Endometrial microvascular endothelial cells (primary cell): ENCODE results near the gene CHD9. TPM values are rescaled to one million over a fixed set of nuclear protein-coding genes. Genes with fewer than 3 reads are reported as not detected.
"Not testable (repeated sequence)": the region's sequence is repeated elsewhere in the genome, so short reads cannot be mapped to it uniquely, and the experiment has no call there.

ENCODE experiments used
- in situ Hi-C: cut with HindIII; loops from 2 replicates; pipeline ENCODE4 v1.10.0; 2017; ENCODE audit warnings: low sequenced_read_pairs, low pct_unique_long_range_greater_than_20kb; ENCODE audit errors: inconsistent ontology term
- total RNA-seq: library from RNA; depleted of rRNA; stranded (reverse); fragments of >200 nt; gene quantifications from one replicate; pipeline ENCODE4 v1.2.3, GENCODE V29; 2015; ENCODE audit errors: inconsistent ontology term

Gene CHD9
- total RNA-seq, 1 donor from 2014 or later = 16.4 TPM

- in situ Hi-C loops = no loop called here
Measured at GRCh38 chr16:53219371-53219770, 164.6 kb downstream of the CHD9 start.

- in situ Hi-C loops = no loop called here
Measured at GRCh38 chr16:53219795-53220454, 165.1 kb downstream of the CHD9 start.

- in situ Hi-C loops = no loop called here
Measured at GRCh38 chr16:53220585-53220984, 165.8 kb downstream of the CHD9 start.

- in situ Hi-C loops = no loop called here
Measured at GRCh38 chr16:53224951-53225533, 170.3 kb downstream of the CHD9 start.

GRCh38 chr16:53232826-53233529 lies 178.2 kb downstream of the CHD9 start:
- in situ Hi-C loops = no loop called here

GRCh38 chr16:53234836-53235235 lies 180.0 kb downstream of the CHD9 start:
- in situ Hi-C loops = no loop called here

- in situ Hi-C loops = no loop called here
Measured at GRCh38 chr16:53235851-53236250, 181.1 kb downstream of the CHD9 start.

GRCh38 chr16:53249331-53249730 lies 194.5 kb downstream of the CHD9 start:
- in situ Hi-C loops = no loop called here

- in situ Hi-C loops = no loop called here
Measured at GRCh38 chr16:53257001-53257400, 202.2 kb downstream of the CHD9 start.

GRCh38 chr16:53258809-53259208 lies 204.0 kb downstream of the CHD9 start:
- in situ Hi-C loops = no loop called here

- in situ Hi-C loops = no loop called here
Measured at GRCh38 chr16:53261276-53261675, 206.5 kb downstream of the CHD9 start.

GRCh38 chr16:53262645-53263044 lies 207.9 kb downstream of the CHD9 start:
- in situ Hi-C loops = no loop called here

- in situ Hi-C loops = no loop called here
Measured at GRCh38 chr16:53266156-53266555, 211.4 kb downstream of the CHD9 start.

GRCh38 chr16:53278498-53278897 lies 223.7 kb downstream of the CHD9 start:
- in situ Hi-C loops = not testable (repeated sequence)

- in situ Hi-C loops = no loop called here
Measured at GRCh38 chr16:53281280-53281679, 226.5 kb downstream of the CHD9 start.

- in situ Hi-C loops = no loop called here
Measured at GRCh38 chr16:53281859-53282258, 227.1 kb downstream of the CHD9 start.

- in situ Hi-C loops = no loop called here
Measured at GRCh38 chr16:53282328-53282727, 227.5 kb downstream of the CHD9 start.

GRCh38 chr16:53282975-53283946 lies 228.5 kb downstream of the CHD9 start:
- in situ Hi-C loops = no loop called here

GRCh38 chr16:53285236-53285635 lies 230.4 kb downstream of the CHD9 start:
- in situ Hi-C loops = no loop called here
